Measurements from ENCODE around the gene PACSIN1.

DNA sequence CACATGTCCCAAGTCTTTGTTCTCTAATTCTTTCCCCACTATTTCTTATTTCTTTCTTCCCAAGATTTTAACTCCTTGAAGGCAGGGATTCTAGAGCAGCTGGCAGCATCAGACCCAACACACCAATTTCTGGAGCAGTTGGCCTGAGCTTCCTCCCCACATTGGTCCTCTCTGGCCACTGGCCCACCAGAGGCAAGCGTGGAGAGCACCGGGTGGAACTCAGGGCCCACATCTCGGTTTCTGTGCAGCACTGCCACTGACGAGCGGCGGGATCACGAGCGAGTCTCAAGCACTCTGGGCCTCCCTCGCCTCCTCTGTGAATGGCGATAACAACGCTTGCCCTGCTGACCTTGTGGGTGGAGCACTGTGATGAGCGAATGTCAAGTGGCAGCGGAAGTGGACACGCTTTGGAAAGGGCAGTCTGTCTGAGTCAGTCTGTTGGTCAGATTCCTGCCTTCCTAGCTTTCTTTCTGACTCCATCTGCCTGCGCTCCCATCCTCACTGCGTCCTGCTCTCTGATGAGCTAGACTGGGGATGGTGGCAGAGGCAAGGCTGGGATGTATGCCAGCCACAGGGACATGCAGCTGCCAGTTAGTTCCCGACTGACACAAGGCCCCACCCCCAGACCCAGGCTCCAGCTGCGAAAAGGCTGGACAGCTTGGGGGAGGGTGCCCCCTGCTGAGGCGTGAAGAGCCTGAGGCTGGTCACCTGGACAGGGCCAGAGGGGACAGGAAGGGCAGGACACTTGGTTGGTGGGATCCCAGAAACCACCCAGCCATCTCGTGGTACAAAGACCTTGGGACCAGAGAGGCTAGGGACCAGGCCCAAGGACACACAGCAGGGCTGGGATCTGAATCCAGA, 94.7 kb downstream of the PACSIN1 start:
- TF ChIP-seq, protein P1, sequence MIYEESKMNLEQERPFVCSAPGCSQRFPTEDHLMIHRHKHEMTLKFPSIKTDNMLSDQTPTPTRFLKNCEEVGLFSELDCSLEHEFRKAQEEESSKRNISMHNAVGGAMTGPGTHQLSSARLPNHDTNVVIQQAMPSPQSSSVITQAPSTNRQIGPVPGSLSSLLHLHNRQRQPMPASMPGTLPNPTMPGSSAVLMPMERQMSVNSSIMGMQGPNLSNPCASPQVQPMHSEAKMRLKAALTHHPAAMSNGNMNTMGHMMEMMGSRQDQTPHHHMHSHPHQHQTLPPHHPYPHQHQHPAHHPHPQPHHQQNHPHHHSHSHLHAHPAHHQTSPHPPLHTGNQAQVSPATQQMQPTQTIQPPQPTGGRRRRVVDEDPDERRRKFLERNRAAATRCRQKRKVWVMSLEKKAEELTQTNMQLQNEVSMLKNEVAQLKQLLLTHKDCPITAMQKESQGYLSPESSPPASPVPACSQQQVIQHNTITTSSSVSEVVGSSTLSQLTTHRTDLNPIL (CRISPR knock-in tag; IDR thresholded peaks at IDR 0.05; ENCODE audit: low read depth): no peak
- no peak for TF ChIP-seq TCF4 (CRISPR knock-in tag; IDR thresholded peaks at IDR 0.05; ENCODE audit: borderline replicate concordance)
- TF ChIP-seq ZFP3 (CRISPR knock-in tag; IDR thresholded peaks at IDR 0.05): no peak
- TF ChIP-seq, protein P2, sequence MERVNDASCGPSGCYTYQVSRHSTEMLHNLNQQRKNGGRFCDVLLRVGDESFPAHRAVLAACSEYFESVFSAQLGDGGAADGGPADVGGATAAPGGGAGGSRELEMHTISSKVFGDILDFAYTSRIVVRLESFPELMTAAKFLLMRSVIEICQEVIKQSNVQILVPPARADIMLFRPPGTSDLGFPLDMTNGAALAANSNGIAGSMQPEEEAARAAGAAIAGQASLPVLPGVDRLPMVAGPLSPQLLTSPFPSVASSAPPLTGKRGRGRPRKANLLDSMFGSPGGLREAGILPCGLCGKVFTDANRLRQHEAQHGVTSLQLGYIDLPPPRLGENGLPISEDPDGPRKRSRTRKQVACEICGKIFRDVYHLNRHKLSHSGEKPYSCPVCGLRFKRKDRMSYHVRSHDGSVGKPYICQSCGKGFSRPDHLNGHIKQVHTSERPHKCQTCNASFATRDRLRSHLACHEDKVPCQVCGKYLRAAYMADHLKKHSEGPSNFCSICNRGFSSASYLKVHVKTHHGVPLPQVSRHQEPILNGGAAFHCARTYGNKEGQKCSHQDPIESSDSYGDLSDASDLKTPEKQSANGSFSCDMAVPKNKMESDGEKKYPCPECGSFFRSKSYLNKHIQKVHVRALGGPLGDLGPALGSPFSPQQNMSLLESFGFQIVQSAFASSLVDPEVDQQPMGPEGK (CRISPR knock-in tag; IDR thresholded peaks at IDR 0.05; ENCODE audit: borderline replicate concordance): no peak
- TF ChIP-seq, protein P3, sequence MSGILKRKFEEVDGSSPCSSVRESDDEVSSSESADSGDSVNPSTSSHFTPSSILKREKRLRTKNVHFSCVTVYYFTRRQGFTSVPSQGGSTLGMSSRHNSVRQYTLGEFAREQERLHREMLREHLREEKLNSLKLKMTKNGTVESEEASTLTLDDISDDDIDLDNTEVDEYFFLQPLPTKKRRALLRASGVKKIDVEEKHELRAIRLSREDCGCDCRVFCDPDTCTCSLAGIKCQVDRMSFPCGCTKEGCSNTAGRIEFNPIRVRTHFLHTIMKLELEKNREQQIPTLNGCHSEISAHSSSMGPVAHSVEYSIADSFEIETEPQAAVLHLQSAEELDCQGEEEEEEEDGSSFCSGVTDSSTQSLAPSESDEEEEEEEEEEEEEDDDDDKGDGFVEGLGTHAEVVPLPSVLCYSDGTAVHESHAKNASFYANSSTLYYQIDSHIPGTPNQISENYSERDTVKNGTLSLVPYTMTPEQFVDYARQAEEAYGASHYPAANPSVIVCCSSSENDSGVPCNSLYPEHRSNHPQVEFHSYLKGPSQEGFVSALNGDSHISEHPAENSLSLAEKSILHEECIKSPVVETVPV (CRISPR knock-in tag; IDR thresholded peaks at IDR 0.05): no peak
- TF ChIP-seq ZNF8 (CRISPR knock-in tag; IDR thresholded peaks at IDR 0.05): no peak
- no peak for TF ChIP-seq ARNTL (CRISPR knock-in tag; IDR thresholded peaks at IDR 0.05; ENCODE audit: borderline replicate concordance, low read depth)
- TF ChIP-seq SNAI2 (CRISPR knock-in tag; IDR thresholded peaks at IDR 0.05): no peak
- TF ChIP-seq TOX (CRISPR knock-in tag; IDR thresholded peaks at IDR 0.05; ENCODE audit: borderline replicate concordance): no peak
- TF ChIP-seq ZNF70 (CRISPR knock-in tag; IDR thresholded peaks at IDR 0.05): no peak
- TF ChIP-seq ZFP30 (CRISPR knock-in tag; IDR thresholded peaks at IDR 0.05): no peak
- no peak for TF ChIP-seq RARB (CRISPR knock-in tag; IDR thresholded peaks at IDR 0.05)
- no peak for TF ChIP-seq GLIS3 (CRISPR knock-in tag; IDR thresholded peaks at IDR 0.05)
- no peak for TF ChIP-seq ZNF565 (CRISPR knock-in tag; conservative IDR thresholded peaks at IDR 0.05; ENCODE audit: low read depth)

All from SK-N-SH treated with all-trans-retinoic acid at 6 μM for 48 hours (cell line).